GM23338 (cell line): ENCODE data around the gene ADRA2B. TPM values are rescaled to one million over a fixed set of nuclear protein-coding genes. Genes with fewer than 3 reads are reported as not detected.

Experiments used
- ATAC-seq: fragments of 200-7000 bp; cut with Tn5 transposase; 3 replicates; pipeline ENCODE4 v1.9.1; 2020
- DNase-seq: peaks from one replicate; pipeline ENCODE4 v3.0.0-alpha.2; 2015; ENCODE audit warnings: low spot score
- H2AFZ ChIP-seq: fragments of 200-600 bp; sonication (generic); 2 replicates; pipeline ENCODE4 v1.8.0; 2016; ENCODE audit warnings: antibody characterized with exemption, mild to moderate bottlenecking, moderate library complexity
- H3F3A ChIP-seq: fragments of 200-600 bp; sonication (generic); replicated peaks from 2 replicates; pipeline ENCODE4 v1.8.0; 2017; ENCODE audit warnings: antibody characterized with exemption, mixed run types, low read depth
- H3K27ac ChIP-seq: fragments of 200-600 bp; sonication (generic); 2 replicates; pipeline ENCODE4 v1.6.1; 2016; ENCODE audit warnings: low read depth
- H3K27me3 ChIP-seq: fragments of 200-600 bp; sonication (generic); 2 replicates; pipeline ENCODE4 v1.8.0; 2016; ENCODE audit warnings: mild to moderate bottlenecking, mixed run types, moderate library complexity; ENCODE audit not compliant: insufficient read depth
- H3K36me3 ChIP-seq: fragments of 200-600 bp; sonication (generic); 2 replicates; pipeline ENCODE4 v1.8.0; 2016; ENCODE audit warnings: mild to moderate bottlenecking; ENCODE audit not compliant: insufficient read depth
- H3K4me1 ChIP-seq: fragments of 200-600 bp; sonication (generic); 2 replicates; pipeline ENCODE4 v1.8.0; 2016; ENCODE audit warnings: mild to moderate bottlenecking, moderate library complexity; ENCODE audit not compliant: insufficient read depth
- H3K4me2 ChIP-seq: fragments of 200-600 bp; sonication (generic); 2 replicates; pipeline ENCODE4 v1.7.1; 2017; ENCODE audit warnings: mixed run types
- H3K4me3 ChIP-seq: fragments of 200-600 bp; sonication (generic); 2 replicates; pipeline ENCODE4 v1.6.1; 2016; ENCODE audit warnings: mixed run types
- H3K79me2 ChIP-seq: fragments of 200-600 bp; sonication (generic); replicated peaks from 2 replicates; pipeline ENCODE4 v1.8.0; 2017; ENCODE audit warnings: mild to moderate bottlenecking; ENCODE audit not compliant: insufficient read depth
- H3K9me2 ChIP-seq: fragments of 200-600 bp; sonication (generic); 2 replicates; pipeline ENCODE4 v1.8.0; 2017; ENCODE audit not compliant: insufficient read depth
- H4K20me1 ChIP-seq: fragments of 200-600 bp; sonication (generic); replicated peaks from 2 replicates; pipeline ENCODE4 v1.8.0; 2017; ENCODE audit warnings: mild to moderate bottlenecking; ENCODE audit not compliant: insufficient read depth
- H3K27ac Mint-ChIP-seq: 2 replicates; pipeline ENCODE4 v1.8.0; 2020; ENCODE audit warnings: inconsistent platforms, mild to moderate bottlenecking, moderate library complexity, mixed read lengths
- H3K27me3 Mint-ChIP-seq: 3 replicates; pipeline ENCODE4 v1.8.0; 2022; ENCODE audit warnings: low read depth, mild to moderate bottlenecking, moderate library complexity, mixed read lengths, inconsistent platforms; ENCODE audit not compliant: insufficient read depth, poor library complexity
- H3K36me3 Mint-ChIP-seq: 3 replicates; pipeline ENCODE4 v1.8.0; 2021; ENCODE audit warnings: low read depth, mild to moderate bottlenecking, inconsistent platforms, moderate library complexity, mixed read lengths
- H3K4me1 Mint-ChIP-seq: 3 replicates; pipeline ENCODE4 v1.8.0; 2020; ENCODE audit warnings: mild to moderate bottlenecking, inconsistent platforms, mixed read lengths
- H3K4me3 Mint-ChIP-seq: 3 replicates; pipeline ENCODE4 v1.8.0; 2021; ENCODE audit warnings: moderate library complexity, mild to moderate bottlenecking, inconsistent platforms, mixed read lengths
- H3K9me3 Mint-ChIP-seq: 3 replicates; pipeline ENCODE4 v1.8.0; 2020; ENCODE audit warnings: moderate library complexity, mild to moderate bottlenecking, inconsistent platforms, mixed read lengths
- CREB1 ChIP-seq: fragments of 250-450 bp; sonication (Bioruptor Pico); IDR thresholded peaks from 2 replicates; pipeline ENCODE4 v1.5.0; 2020; ENCODE audit warnings: low read depth, mild to moderate bottlenecking, moderate library complexity
- CTCF ChIP-seq, 2 experiments: fragments of 200-600 bp in 1 of 2; sonication (generic) in 1 of 2; conservative IDR thresholded peaks; 2 replicates each; pipeline versions ENCODE4 v1.5.1 to v1.6.1; 2016 to 2017; ENCODE audit warnings: antibody characterized with exemption in 2 of 2, low read depth in 2 of 2, mild to moderate bottlenecking in 2 of 2, moderate library complexity in 1 of 2
- ETS1 ChIP-seq: IDR thresholded peaks from 2 replicates; pipeline ENCODE4 v1.6.1; 2016; ENCODE audit warnings: antibody characterized with exemption
- EZH2 ChIP-seq: fragments of 200-600 bp; sonication (generic); IDR thresholded peaks from one replicate; pipeline ENCODE4 v1.8.0; 2017; ENCODE audit warnings: antibody characterized with exemption, mild to moderate bottlenecking, low read depth; ENCODE audit not compliant: unreplicated experiment
- EZH2phosphoT487 ChIP-seq: fragments of 200-600 bp; sonication (generic); IDR thresholded peaks from one replicate; pipeline ENCODE4 v1.8.1; 2018; ENCODE audit warnings: antibody characterized with exemption; ENCODE audit not compliant: unreplicated experiment
- JUNB ChIP-seq: IDR thresholded peaks from one replicate; pipeline ENCODE4 v1.6.1; 2016; ENCODE audit warnings: antibody characterized with exemption; ENCODE audit not compliant: unreplicated experiment
- NANOG ChIP-seq: IDR thresholded peaks from 2 replicates; pipeline ENCODE4 v1.6.1; 2016; ENCODE audit warnings: antibody characterized with exemption, borderline replicate concordance
- POLR2AphosphoS5 ChIP-seq: IDR thresholded peaks from 2 replicates; pipeline ENCODE4 v1.6.1; 2016; ENCODE audit warnings: antibody characterized with exemption, low read depth
- REST ChIP-seq: IDR thresholded peaks from one replicate; pipeline ENCODE4 v1.6.1; 2018; ENCODE audit warnings: antibody characterized with exemption; ENCODE audit not compliant: unreplicated experiment
- STAT1 ChIP-seq: IDR thresholded peaks from one replicate; pipeline ENCODE4 v1.6.1; 2016; ENCODE audit warnings: antibody characterized with exemption; ENCODE audit not compliant: unreplicated experiment
- ZNF114 ChIP-seq: fragments of 250-450 bp; sonication (Bioruptor Pico); IDR thresholded peaks from 2 replicates; pipeline ENCODE4 v1.5.0; 2020; ENCODE audit warnings: mild to moderate bottlenecking, moderate library complexity
- ZNF331 ChIP-seq: fragments of 250-450 bp; sonication (Bioruptor Pico); IDR thresholded peaks from 2 replicates; pipeline ENCODE4 v1.5.0; 2020; ENCODE audit warnings: low read depth, mild to moderate bottlenecking, moderate library complexity
- ZNF462 ChIP-seq: fragments of 250-450 bp; sonication (Bioruptor Pico); IDR thresholded peaks from 2 replicates; pipeline ENCODE4 v1.5.0; 2020; ENCODE audit warnings: mild to moderate bottlenecking, moderate library complexity
- polyA plus RNA-seq: library from polyadenylated mRNA; unstranded; fragments of >200 nt; fragmentation: Nextera tagmentation; extraction: Ambion mirVana; gene quantifications from 2 replicates; pipeline ENCODE4 v1.2.1, GENCODE V29; 2016
- total RNA-seq: library from RNA; depleted of rRNA; stranded (reverse); fragments of >200 nt; shearing (Covaris generic); gene quantifications from 2 replicates; pipeline ENCODE4 v1.2.3, GENCODE V29; 2014

ADRA2B gene
- total and polyA plus RNA-seq, 2 experiments from 2014 or later: 1.7 to 5.9 TPM

GRCh38 chr2:96140941-96141623 is 24.7 kb upstream of the ADRA2B start:
- H3K27ac Mint-ChIP-seq: no peak overlapping the region
- no peaks in the 10 kb centered on the region for H3K9me2 ChIP-seq
- peaks cover 15% of the 10 kb centered on the region; the same call in 2 of the 3 replicates for H3K36me3 Mint-ChIP-seq
- 0 out of 2 replicates have a peak, but pooled peaks cover 4% of the 10 kb centered on the region for H3F3A ChIP-seq
- peaks cover 2% of the 10 kb centered on the region; the same call in 1 of the 3 replicates for H3K9me3 Mint-ChIP-seq
- TF ChIP-seq ZNF114 (CRISPR knock-in tag) (no peak), JUNB (no peak), EZH2phosphoT487 (no peak), CTCF (conservative IDR thresholded peaks at IDR 0.05; ENCODE audit: low read depth in 2 of 2) (no peak), STAT1 (no peak), CREB1 (no peak), REST (no peak), ZNF331 (CRISPR knock-in tag) (no peak), ZNF462 (no peak), ETS1 (no peak), EZH2 (no peak), NANOG (no peak), POLR2AphosphoS5 (no peak)
- no peak overlapping the region for H3K4me3 Mint-ChIP-seq
- peaks cover 22% of the 10 kb centered on the region for H3K27me3 Mint-ChIP-seq
- peaks cover 22% of the 10 kb centered on the region for H3K27me3 ChIP-seq
- ATAC-seq (no peak), DNase-seq (no peak)
- no peak overlapping the region for H3K27ac ChIP-seq
- peaks cover 16% of the 10 kb centered on the region; the same call in 1 of the 2 replicates for H3K4me1 ChIP-seq
- no peak overlapping the region for H3K4me2 ChIP-seq
- no peaks in the 10 kb centered on the region for H3K79me2 ChIP-seq
- H4K20me1 ChIP-seq: no peaks in the 10 kb centered on the region
- no peak overlapping the region for H2AFZ ChIP-seq
- no peaks in the 10 kb centered on the region for H3K36me3 ChIP-seq
- H3K4me3 ChIP-seq: no peak overlapping the region
- H3K4me1 Mint-ChIP-seq: peaks cover 27% of the 10 kb centered on the region
